Spleen (tissue), 7 donors: ENCODE measurements around the gene PCDHA2.

Source experiments
- CTCF ChIP-seq, 11 experiments: fragments of 200-600 bp in 7 of 11; fragments of 450-650 bp in 4 of 11; sonication (generic) in 4 of 11; IDR thresholded peaks in 8 of 11; conservative IDR thresholded peaks in 3 of 11; 1 replicate in 7 of 11; 2 replicates in 4 of 11; pipeline versions ENCODE4 v1.4.0 to v1.8.0; 2016 to 2021; ENCODE audit warnings: antibody characterized with exemption in 11 of 11, inconsistent platforms in 4 of 11, mild to moderate bottlenecking in 1 of 11
- POLR2A ChIP-seq, 3 donors: fragments of 450-650 bp; IDR thresholded peaks; one replicate each; pipeline ENCODE4 v1.5.1; 2017; ENCODE audit warnings: antibody characterized with exemption in 3 of 3, mild to moderate bottlenecking in 1 of 3
- POLR2AphosphoS5 ChIP-seq, 3 donors: sonication (generic); formaldehyde crosslinking; IDR thresholded peaks; one replicate each; pipeline ENCODE4 v1.5.1; 2017; ENCODE audit warnings: antibody characterized with exemption in 3 of 3
- donor health status: DM: no; HTN: no; CAD: no; lungs with moderate emphysema.
- donor health status: DM: no; HTN: no; CAD: no.
- donor health status: DM: no; HTN: no; CAD: no.

- TF ChIP-seq POLR2AphosphoS5 (IDR thresholded peaks at IDR 0.05) (no peak), CTCF (IDR thresholded peaks at IDR 0.05 in 8 of 11, conservative IDR thresholded peaks at IDR 0.05 in 3 of 11) (no peak), POLR2A (IDR thresholded peaks at IDR 0.05) (no peak)
Measured at GRCh38 chr5:140767444-140767843, 27.2 kb upstream of the PCDHA2 start.
